Neuron (in vitro differentiated cells): Measurements from ENCODE around the gene C20orf204.

Experiments
- H2AFZ ChIP-seq: one replicate; pipeline ENCODE4 v1.6.1; 2013; ENCODE audit warnings: low read depth, mild to moderate bottlenecking, inconsistent platforms, low read length, moderate library complexity
- H3K27me3 ChIP-seq: one replicate; pipeline ENCODE4 v1.6.1; 2013; ENCODE audit warnings: low read length; ENCODE audit not compliant: insufficient read depth
- H3K36me3 ChIP-seq: one replicate; pipeline ENCODE4 v1.6.1; 2013; ENCODE audit warnings: low read length; ENCODE audit not compliant: insufficient read depth
- H3K4me1 ChIP-seq: one replicate; pipeline ENCODE4 v1.6.1; 2013; ENCODE audit warnings: low read length; ENCODE audit not compliant: insufficient read depth
- H3K4me3 ChIP-seq: 2 replicates; pipeline ENCODE4 v1.5.1; 2013; ENCODE audit warnings: mild to moderate bottlenecking, low read length, moderate library complexity
- H3K9me3 ChIP-seq: one replicate; pipeline ENCODE4 v1.6.1; 2013; ENCODE audit warnings: low read length

Gene C20orf204

GRCh38 chr20:64021124-64021975 lies 14.6 kb upstream of the C20orf204 start:
- no peaks in the 10 kb centered on the region for H3K9me3 ChIP-seq
- no peak overlapping the region for H2AFZ ChIP-seq
- H3K4me1 ChIP-seq = no peaks in the 10 kb centered on the region
- no peak overlapping the region for H3K4me3 ChIP-seq
- H3K27me3 ChIP-seq = no peaks in the 10 kb centered on the region
- H3K36me3 ChIP-seq = peaks cover 82% of the 10 kb centered on the region

- H3K36me3 ChIP-seq = peaks cover 89% of the 10 kb centered on the region
- no peaks in the 10 kb centered on the region for H3K27me3 ChIP-seq
- no peaks in the 10 kb centered on the region for H3K4me1 ChIP-seq
- no peak overlapping the region for H3K4me3 ChIP-seq
- H3K9me3 ChIP-seq = no peaks in the 10 kb centered on the region
- no peak overlapping the region for H2AFZ ChIP-seq
These were observed 13.2 kb upstream of the C20orf204 start for GRCh38 chr20:64022671-64023360.

- no peaks in the 10 kb centered on the region for H3K9me3 ChIP-seq
- H2AFZ ChIP-seq = no peak overlapping the region
- H3K27me3 ChIP-seq = no peaks in the 10 kb centered on the region
- peaks cover 89% of the 10 kb centered on the region for H3K36me3 ChIP-seq
- no peak overlapping the region for H3K4me3 ChIP-seq
- no peaks in the 10 kb centered on the region for H3K4me1 ChIP-seq
These were observed 12.4 kb upstream of the C20orf204 start for GRCh38 chr20:64023361-64024140.

GRCh38 chr20:64024141-64024990 lies 11.6 kb upstream of the C20orf204 start:
- peaks cover 86% of the 10 kb centered on the region for H3K36me3 ChIP-seq

GRCh38 chr20:64025101-64025825 lies 10.7 kb upstream of the C20orf204 start:
- Histone ChIP-seq H3K9me3 (no peaks in the 10 kb centered on the region), H3K4me3 (no peak overlapping the region), H3K36me3 (peaks cover 88% of the 10 kb centered on the region), H2AFZ (no peak overlapping the region), H3K4me1 (no peaks in the 10 kb centered on the region), H3K27me3 (no peaks in the 10 kb centered on the region)

More at GRCh38 chr20:64024141-64024990, 11.6 kb upstream of the C20orf204 start:
- Histone ChIP-seq H3K4me1 (no peaks in the 10 kb centered on the region), H3K9me3 (no peaks in the 10 kb centered on the region), H3K4me3 (no peak overlapping the region), H2AFZ (no peak overlapping the region), H3K27me3 (no peaks in the 10 kb centered on the region)

- Histone ChIP-seq H2AFZ (no peak overlapping the region), H3K4me1 (no peaks in the 10 kb centered on the region), H3K36me3 (peaks cover 92% of the 10 kb centered on the region), H3K9me3 (no peaks in the 10 kb centered on the region), H3K4me3 (no peak overlapping the region), H3K27me3 (no peaks in the 10 kb centered on the region)
These were observed 10.1 kb upstream of the C20orf204 start for GRCh38 chr20:64025826-64026412.

GRCh38 chr20:64027981-64028685 lies 7.8 kb upstream of the C20orf204 start:
- Histone ChIP-seq H3K4me1 (no peaks in the 10 kb centered on the region), H2AFZ (no peak overlapping the region), H3K36me3 (peaks cover 86% of the 10 kb centered on the region), H3K4me3 (no peak overlapping the region), H3K9me3 (no peaks in the 10 kb centered on the region), H3K27me3 (no peaks in the 10 kb centered on the region)

GRCh38 chr20:64029293-64030117 lies 6.5 kb upstream of the C20orf204 start:
- no peak overlapping the region for H3K4me3 ChIP-seq
- no peak overlapping the region for H2AFZ ChIP-seq
- H3K4me1 ChIP-seq = no peaks in the 10 kb centered on the region
- no peaks in the 10 kb centered on the region for H3K27me3 ChIP-seq
- peaks cover 84% of the 10 kb centered on the region for H3K36me3 ChIP-seq
- no peaks in the 10 kb centered on the region for H3K9me3 ChIP-seq

- no peaks in the 10 kb centered on the region for H3K27me3 ChIP-seq
- no peak overlapping the region for H3K4me3 ChIP-seq
- peaks cover 80% of the 10 kb centered on the region for H3K36me3 ChIP-seq
- no peaks in the 10 kb centered on the region for H3K9me3 ChIP-seq
- no peaks in the 10 kb centered on the region for H3K4me1 ChIP-seq
- H2AFZ ChIP-seq = no peak overlapping the region
These were observed 5.4 kb upstream of the C20orf204 start for GRCh38 chr20:64030371-64031134.

GRCh38 chr20:64031822-64032314 lies 4.1 kb upstream of the C20orf204 start:
- H3K27me3 ChIP-seq = no peaks in the 10 kb centered on the region
- H2AFZ ChIP-seq = no peak overlapping the region
- H3K36me3 ChIP-seq = peaks cover 69% of the 10 kb centered on the region
- no peaks in the 10 kb centered on the region for H3K9me3 ChIP-seq
- H3K4me1 ChIP-seq = peaks cover 7% of the 10 kb centered on the region
- H3K4me3 ChIP-seq = no peak overlapping the region
